HUES48 (cell line): ENCODE measurements around the gene TRIP6.
"Not testable (repeated sequence)": the region's sequence is repeated elsewhere in the genome, so short reads cannot be mapped to it uniquely, and the experiment has no call there.

Source experiments
- H3K27ac ChIP-seq: one replicate; pipeline ENCODE4 v1.7.0; 2013; ENCODE audit warnings: low read depth, low read length, inconsistent platforms
- H3K27me3 ChIP-seq: 2 replicates; pipeline ENCODE4 v1.6.1; 2013; ENCODE audit warnings: mild to moderate bottlenecking, low read length; ENCODE audit not compliant: control insufficient read depth, insufficient read depth
- H3K36me3 ChIP-seq: 2 replicates; pipeline ENCODE4 v1.6.1; 2013; ENCODE audit warnings: low read length; ENCODE audit not compliant: control insufficient read depth, insufficient read depth
- H3K4me1 ChIP-seq: 2 replicates; pipeline ENCODE4 v1.6.1; 2013; ENCODE audit warnings: mild to moderate bottlenecking, low read length; ENCODE audit not compliant: control insufficient read depth, insufficient read depth
- H3K4me3 ChIP-seq: 2 replicates; pipeline ENCODE4 v1.5.1; 2013; ENCODE audit warnings: mild to moderate bottlenecking, low read depth, low read length
- H3K9ac ChIP-seq: 2 replicates; pipeline ENCODE4 v1.6.1; 2013; ENCODE audit warnings: mild to moderate bottlenecking, low read depth, low read length, moderate library complexity
- H3K9me3 ChIP-seq: 2 replicates; pipeline ENCODE4 v1.6.1; 2013; ENCODE audit warnings: low read length; ENCODE audit not compliant: control insufficient read depth, insufficient read depth

Gene TRIP6

GRCh38 chr7:100902638-100903037, 35.5 kb downstream of the TRIP6 start:
- Histone ChIP-seq H3K27me3 (no peaks in the 10 kb centered on the region), H3K4me1 (no peaks in the 10 kb centered on the region), H3K4me3 (no peak overlapping the region), H3K27ac (no peak overlapping the region), H3K36me3 (no peaks in the 10 kb centered on the region), H3K9ac (no peak overlapping the region), H3K9me3 (no peaks in the 10 kb centered on the region)

GRCh38 chr7:100908512-100908911, 41.3 kb downstream of the TRIP6 start:
- H3K9ac ChIP-seq = no peak overlapping the region
- no peaks in the 10 kb centered on the region for H3K36me3 ChIP-seq
- H3K27me3 ChIP-seq = no peaks in the 10 kb centered on the region
- no peak overlapping the region for H3K4me3 ChIP-seq
- H3K4me1 ChIP-seq = no peaks in the 10 kb centered on the region
- no peaks in the 10 kb centered on the region for H3K9me3 ChIP-seq
- no peak overlapping the region for H3K27ac ChIP-seq

- not testable (repeated sequence) for H3K27ac ChIP-seq, H3K4me1 ChIP-seq
Observed at GRCh38 chr7:100910443-100910842, 43.3 kb downstream of the TRIP6 start.

GRCh38 chr7:100911484-100911883, 44.3 kb downstream of the TRIP6 start:
- H3K4me1 ChIP-seq = no peaks in the 10 kb centered on the region
- no peak overlapping the region for H3K4me3 ChIP-seq
- H3K9ac ChIP-seq = no peak overlapping the region
- no peak overlapping the region for H3K27ac ChIP-seq
- H3K36me3 ChIP-seq = no peaks in the 10 kb centered on the region
- H3K27me3 ChIP-seq = no peaks in the 10 kb centered on the region
- no peaks in the 10 kb centered on the region for H3K9me3 ChIP-seq

More at GRCh38 chr7:100910443-100910842, 43.3 kb downstream of the TRIP6 start:
- not testable (repeated sequence) for H3K27me3 ChIP-seq, H3K4me3 ChIP-seq, H3K36me3 ChIP-seq, H3K9me3 ChIP-seq, H3K9ac ChIP-seq

GRCh38 chr7:100914208-100914878, 47.2 kb downstream of the TRIP6 start:
- Histone ChIP-seq H3K27me3 (no peaks in the 10 kb centered on the region), H3K9ac (no peak overlapping the region), H3K4me3 (no peak overlapping the region), H3K36me3 (no peaks in the 10 kb centered on the region), H3K4me1 (no peaks in the 10 kb centered on the region), H3K9me3 (no peaks in the 10 kb centered on the region), H3K27ac (no peak overlapping the region)

- H3K4me3 ChIP-seq = no peak overlapping the region
- H3K36me3 ChIP-seq = no peaks in the 10 kb centered on the region
- H3K9ac ChIP-seq = no peak overlapping the region
- no peak overlapping the region for H3K27ac ChIP-seq
- no peaks in the 10 kb centered on the region for H3K27me3 ChIP-seq
- H3K4me1 ChIP-seq = no peaks in the 10 kb centered on the region
- no peaks in the 10 kb centered on the region for H3K9me3 ChIP-seq
Observed at GRCh38 chr7:100914879-100915447, 47.8 kb downstream of the TRIP6 start.

GRCh38 chr7:100919335-100919734, 52.1 kb downstream of the TRIP6 start:
- H3K27ac ChIP-seq, H3K4me1 ChIP-seq, H3K9ac ChIP-seq, H3K36me3 ChIP-seq, H3K9me3 ChIP-seq, H3K27me3 ChIP-seq, H3K4me3 ChIP-seq: not testable (repeated sequence)

GRCh38 chr7:100919779-100920437, 52.7 kb downstream of the TRIP6 start:
- not testable (repeated sequence) for H3K4me3 ChIP-seq, H3K36me3 ChIP-seq, H3K9me3 ChIP-seq, H3K4me1 ChIP-seq, H3K9ac ChIP-seq, H3K27me3 ChIP-seq, H3K27ac ChIP-seq

- Histone ChIP-seq H3K9me3 (no peaks in the 10 kb centered on the region), H3K4me1 (no peaks in the 10 kb centered on the region), H3K4me3 (no peak overlapping the region), H3K27me3 (no peaks in the 10 kb centered on the region), H3K36me3 (no peaks in the 10 kb centered on the region), H3K27ac (no peak overlapping the region), H3K9ac (no peak overlapping the region)
Observed at GRCh38 chr7:100921039-100921438, 53.9 kb downstream of the TRIP6 start.
